Nephron progenitor cell (in vitro differentiated cells): Measurements from ENCODE around the gene PTPRU.

Experiments
- DNase-seq: peaks from one replicate; pipeline ENCODE4 v3.0.0; 2021
- H3K27ac Mint-ChIP-seq: 2 replicates; pipeline ENCODE4 v1.8.0; 2021; ENCODE audit warnings: mild to moderate bottlenecking, moderate library complexity, mixed read lengths
- H3K27me3 Mint-ChIP-seq: 2 replicates; pipeline ENCODE4 v1.8.0; 2021; ENCODE audit warnings: mild to moderate bottlenecking, low read depth, mixed read lengths; ENCODE audit not compliant: poor library complexity
- H3K36me3 Mint-ChIP-seq: 2 replicates; pipeline ENCODE4 v1.8.0; 2021; ENCODE audit warnings: low read depth, mixed read lengths
- H3K4me1 Mint-ChIP-seq: 2 replicates; pipeline ENCODE4 v1.8.0; 2021; ENCODE audit warnings: mixed read lengths
- H3K4me3 Mint-ChIP-seq: 2 replicates; pipeline ENCODE4 v1.8.0; 2021; ENCODE audit warnings: mild to moderate bottlenecking, moderate library complexity, mixed read lengths
- H3K9me3 Mint-ChIP-seq: 2 replicates; pipeline ENCODE4 v1.8.0; 2021; ENCODE audit warnings: mild to moderate bottlenecking, moderate library complexity, mixed read lengths
- CTCF ChIP-seq: fragments of 200-600 bp; sonication (generic); IDR thresholded peaks from 2 replicates; pipeline ENCODE4 v1.5.0; 2021; ENCODE audit warnings: antibody characterized with exemption

PTPRU gene

GRCh38 chr1:29284286-29284960 lies 48.1 kb downstream of the PTPRU start:
- DNase-seq = no peak
- peaks cover 44% of the 10 kb centered on the region for H3K4me1 Mint-ChIP-seq
- H3K9me3 Mint-ChIP-seq = no peaks in the 10 kb centered on the region
- TF ChIP-seq CTCF = no peak
- no peaks in the 10 kb centered on the region for H3K27me3 Mint-ChIP-seq
- H3K27ac Mint-ChIP-seq = peak overlapping the region; percentile 80
- no peaks in the 10 kb centered on the region for H3K36me3 Mint-ChIP-seq
- H3K4me3 Mint-ChIP-seq = peak overlapping the region; percentile 80

DNA sequence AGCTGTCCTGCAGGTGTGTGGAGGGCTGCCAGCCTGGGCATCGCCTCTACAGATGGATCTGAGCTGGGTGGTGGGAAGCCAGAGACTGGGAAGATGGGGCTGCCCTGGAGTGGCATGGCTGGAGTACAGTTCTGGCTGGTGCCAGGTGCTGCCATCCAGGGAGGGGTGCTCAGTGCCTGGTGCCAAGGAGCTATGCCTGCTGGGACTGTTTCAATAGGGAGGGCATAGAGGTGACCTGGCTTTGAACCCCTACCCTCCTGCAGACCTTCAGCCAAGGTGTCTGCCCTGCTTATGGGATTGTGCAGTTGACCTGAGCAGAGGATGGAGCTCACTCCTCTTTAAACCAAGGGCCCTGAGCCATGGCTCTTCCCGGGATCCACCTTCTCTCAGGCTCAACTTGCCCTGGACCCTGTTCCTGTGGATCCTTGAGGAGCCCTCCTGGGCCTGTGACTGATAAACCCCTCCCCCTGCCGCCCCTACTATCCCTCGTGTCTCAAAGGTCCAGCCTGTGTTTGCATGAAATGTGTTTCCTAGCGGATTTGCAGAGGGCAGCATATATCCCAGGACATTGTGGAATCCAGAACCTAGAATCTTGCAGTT lies 48.7 kb downstream of the PTPRU start:
- peaks cover 39% of the 10 kb centered on the region for H3K4me1 Mint-ChIP-seq
- TF ChIP-seq CTCF = no peak

GRCh38 chr1:29285771-29286170 lies 49.4 kb downstream of the PTPRU start:
- no peak for DNase-seq
- Mint-ChIP-seq H3K9me3 (no peaks in the 10 kb centered on the region), H3K27me3 (no peaks in the 10 kb centered on the region), H3K4me1 (peaks cover 38% of the 10 kb centered on the region), H3K4me3 (no peak overlapping the region), H3K36me3 (peaks cover 5% of the 10 kb centered on the region), H3K27ac (no peak overlapping the region)
- no peak for TF ChIP-seq CTCF

More for the DNA sequence above, 48.7 kb downstream of the PTPRU start:
- H3K4me3 Mint-ChIP-seq = no peak overlapping the region
- DNase-seq = no peak
- H3K27me3 Mint-ChIP-seq = no peaks in the 10 kb centered on the region
- H3K27ac Mint-ChIP-seq = no peak overlapping the region
- no peaks in the 10 kb centered on the region for H3K9me3 Mint-ChIP-seq
- peaks cover 5% of the 10 kb centered on the region for H3K36me3 Mint-ChIP-seq

GRCh38 chr1:29286194-29286767 lies 50.0 kb downstream of the PTPRU start:
- no peak for TF ChIP-seq CTCF
- Mint-ChIP-seq H3K36me3 (peaks cover 5% of the 10 kb centered on the region), H3K4me1 (peaks cover 40% of the 10 kb centered on the region), H3K9me3 (no peaks in the 10 kb centered on the region), H3K27ac (no peak overlapping the region), H3K27me3 (no peaks in the 10 kb centered on the region), H3K4me3 (no peak overlapping the region)
- DNase-seq = no peak

- peak overlapping the region; percentile 90 for H3K27ac Mint-ChIP-seq
- H3K9me3 Mint-ChIP-seq = no peaks in the 10 kb centered on the region
- H3K4me1 Mint-ChIP-seq = peaks cover 15% of the 10 kb centered on the region
- no peak for TF ChIP-seq CTCF
- H3K36me3 Mint-ChIP-seq = peaks cover 32% of the 10 kb centered on the region
- H3K4me3 Mint-ChIP-seq = no peak overlapping the region
- no peaks in the 10 kb centered on the region for H3K27me3 Mint-ChIP-seq
- no peak for DNase-seq
Measured at GRCh38 chr1:29289493-29289892, 53.2 kb downstream of the PTPRU start.
